B cell (primary cell): ENCODE results near the gene VCAM1.

Experiments
- EZH2 ChIP-seq: IDR thresholded peaks from 2 replicates; pipeline ENCODE4 v1.6.1; 2012; ENCODE audit warnings: borderline replicate concordance, low read depth, mild to moderate bottlenecking, moderate library complexity, low read length; ENCODE audit not compliant: insufficient read depth, poor library complexity, severe bottlenecking
- TF ChIP-seq, protein P1 (sequence below): fragments of 200-600 bp; IDR thresholded peaks from one replicate; pipeline ENCODE4 v1.8.0; 2022; ENCODE audit warnings: antibody characterized with exemption, mild to moderate bottlenecking

DNA sequence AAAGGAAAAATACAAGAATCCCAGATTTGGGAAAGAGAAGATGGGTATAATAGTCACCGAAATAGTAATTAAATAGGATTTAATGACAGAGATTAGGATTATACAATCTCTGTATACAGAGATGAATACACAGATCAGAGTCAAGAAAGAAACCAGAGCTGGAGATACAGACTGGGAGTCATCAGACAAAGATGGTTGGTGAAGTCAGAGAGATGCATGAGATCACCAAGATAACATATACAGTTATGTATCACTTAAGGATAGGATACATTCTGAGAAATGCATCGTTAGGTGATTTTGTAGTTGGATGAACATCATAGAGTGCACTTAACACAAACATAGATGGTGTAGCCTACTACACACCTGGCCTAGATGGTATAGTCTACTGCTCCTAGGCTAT, 49.8 kb downstream of the VCAM1 start:
- TF ChIP-seq, protein P1, sequence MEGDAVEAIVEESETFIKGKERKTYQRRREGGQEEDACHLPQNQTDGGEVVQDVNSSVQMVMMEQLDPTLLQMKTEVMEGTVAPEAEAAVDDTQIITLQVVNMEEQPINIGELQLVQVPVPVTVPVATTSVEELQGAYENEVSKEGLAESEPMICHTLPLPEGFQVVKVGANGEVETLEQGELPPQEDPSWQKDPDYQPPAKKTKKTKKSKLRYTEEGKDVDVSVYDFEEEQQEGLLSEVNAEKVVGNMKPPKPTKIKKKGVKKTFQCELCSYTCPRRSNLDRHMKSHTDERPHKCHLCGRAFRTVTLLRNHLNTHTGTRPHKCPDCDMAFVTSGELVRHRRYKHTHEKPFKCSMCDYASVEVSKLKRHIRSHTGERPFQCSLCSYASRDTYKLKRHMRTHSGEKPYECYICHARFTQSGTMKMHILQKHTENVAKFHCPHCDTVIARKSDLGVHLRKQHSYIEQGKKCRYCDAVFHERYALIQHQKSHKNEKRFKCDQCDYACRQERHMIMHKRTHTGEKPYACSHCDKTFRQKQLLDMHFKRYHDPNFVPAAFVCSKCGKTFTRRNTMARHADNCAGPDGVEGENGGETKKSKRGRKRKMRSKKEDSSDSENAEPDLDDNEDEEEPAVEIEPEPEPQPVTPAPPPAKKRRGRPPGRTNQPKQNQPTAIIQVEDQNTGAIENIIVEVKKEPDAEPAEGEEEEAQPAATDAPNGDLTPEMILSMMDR = no peak
- TF ChIP-seq EZH2 = no peak
